ENCODE results near the gene HOATZ. TPM values are rescaled to one million over a fixed set of nuclear protein-coding genes. Genes with fewer than 3 reads are reported as not detected.

HOATZ gene
- total RNA-seq, 2 experiments from 2014 or later, result 0.37 TPM; not detected in 1

GRCh38 chr11:111566324-111566723 lies 51.7 kb downstream of the HOATZ start:
- DNase-seq, result no peak
- H3K36me3 Mint-ChIP-seq (ENCODE audit: low read depth), result peaks cover 5% of the 10 kb centered on the region
- H3K27me3 Mint-ChIP-seq (ENCODE audit: low read depth), result peaks cover 9% of the 10 kb centered on the region
- ChIA-PET POLR2A (no interaction called here), CTCF (interaction anchor here (0.8 to 2.7 kb wide), 10 partner anchors 18 to 418 kb away, joined by 3 to 11 read pairs (median 4); partner anchors contain the start of gene LAYN)
- no peak overlapping the region for H3K27ac Mint-ChIP-seq
- H3K9me3 Mint-ChIP-seq (ENCODE audit: insufficient read depth), result no peaks in the 10 kb centered on the region
- ATAC-seq, result no peak
- no peak overlapping the region for H3K4me3 Mint-ChIP-seq
- H3K4me1 Mint-ChIP-seq (ENCODE audit: low read depth), result no peaks in the 10 kb centered on the region

GRCh38 chr11:111569476-111569875 lies 54.9 kb downstream of the HOATZ start:
- ChIA-PET POLR2A (no interaction called here), CTCF (interaction anchor here (1.4 kb wide), 1 partner anchor 114 kb away, joined by 3 read pairs; no protein-coding TSS in a partner anchor)
- Mint-ChIP-seq H3K27ac (no peak overlapping the region), H3K4me3 (no peak overlapping the region), H3K36me3 (ENCODE audit: low read depth) (no peaks in the 10 kb centered on the region), H3K9me3 (ENCODE audit: insufficient read depth) (no peaks in the 10 kb centered on the region), H3K27me3 (ENCODE audit: low read depth) (peaks cover 9% of the 10 kb centered on the region), H3K4me1 (ENCODE audit: low read depth) (no peaks in the 10 kb centered on the region)
- DNase-seq, result no peak
- no peak for ATAC-seq

- peaks cover 4% of the 10 kb centered on the region for H3K4me1 Mint-ChIP-seq (ENCODE audit: low read depth)
- no peaks in the 10 kb centered on the region for H3K36me3 Mint-ChIP-seq (ENCODE audit: low read depth)
- H3K9me3 Mint-ChIP-seq (ENCODE audit: insufficient read depth), result no peaks in the 10 kb centered on the region
- H3K4me3 Mint-ChIP-seq, result no peak overlapping the region
- ATAC-seq (no peak), DNase-seq (no peak)
- ChIA-PET CTCF (interaction anchor here (0.9 to 1.4 kb wide), 2 partner anchors 116 to 207 kb away, joined by 3 read pairs; no protein-coding TSS in a partner anchor), POLR2A (no interaction called here)
- no peak overlapping the region for H3K27ac Mint-ChIP-seq
- peaks cover 11% of the 10 kb centered on the region for H3K27me3 Mint-ChIP-seq (ENCODE audit: low read depth)
These were observed 56.2 kb downstream of the HOATZ start for GRCh38 chr11:111570796-111571195.

GRCh38 chr11:111571829-111572501 lies 57.4 kb downstream of the HOATZ start:
- no peak overlapping the region for H3K4me3 Mint-ChIP-seq
- peaks cover 4% of the 10 kb centered on the region for H3K4me1 Mint-ChIP-seq (ENCODE audit: low read depth)
- no peak for ATAC-seq
- H3K9me3 Mint-ChIP-seq (ENCODE audit: insufficient read depth), result no peaks in the 10 kb centered on the region
- peaks cover 13% of the 10 kb centered on the region for H3K27me3 Mint-ChIP-seq (ENCODE audit: low read depth)
- no peaks in the 10 kb centered on the region for H3K36me3 Mint-ChIP-seq (ENCODE audit: low read depth)
- POLR2A ChIA-PET, result no interaction called here
- CTCF ChIA-PET, result interaction anchor here (2.2 kb wide), 1 partner anchor 8 kb away, joined by 5 read pairs; no protein-coding TSS in a partner anchor
- DNase-seq, result no peak
- no peak overlapping the region for H3K27ac Mint-ChIP-seq

GRCh38 chr11:111572581-111572980 lies 58.0 kb downstream of the HOATZ start:
- ChIA-PET POLR2A (no interaction called here), CTCF (interaction anchor here (1.4 to 2.2 kb wide), 2 partner anchors 8 to 15 kb away, joined by 4 to 5 read pairs; no protein-coding TSS in a partner anchor)
- no peaks in the 10 kb centered on the region for H3K9me3 Mint-ChIP-seq (ENCODE audit: insufficient read depth)

GRCh38 chr11:111573821-111574249 lies 59.3 kb downstream of the HOATZ start:
- no peak for DNase-seq
- ChIA-PET CTCF (interaction anchor here (1.2 to 2.2 kb wide), 3 partner anchors 9 to 119 kb away, joined by 4 to 5 read pairs (median 5); no protein-coding TSS in a partner anchor), POLR2A (no interaction called here)
- Mint-ChIP-seq H3K36me3 (ENCODE audit: low read depth) (no peaks in the 10 kb centered on the region), H3K27ac (no peak overlapping the region), H3K27me3 (ENCODE audit: low read depth) (peaks cover 13% of the 10 kb centered on the region), H3K4me1 (ENCODE audit: low read depth) (peaks cover 4% of the 10 kb centered on the region), H3K4me3 (no peak overlapping the region), H3K9me3 (ENCODE audit: insufficient read depth) (no peaks in the 10 kb centered on the region)
- no peak for ATAC-seq

More at GRCh38 chr11:111572581-111572980, 58.0 kb downstream of the HOATZ start:
- no peak overlapping the region for H3K4me3 Mint-ChIP-seq
- H3K36me3 Mint-ChIP-seq (ENCODE audit: low read depth), result no peaks in the 10 kb centered on the region
- H3K4me1 Mint-ChIP-seq (ENCODE audit: low read depth), result peaks cover 4% of the 10 kb centered on the region
- no peak overlapping the region for H3K27ac Mint-ChIP-seq
- DNase-seq (no peak), ATAC-seq (no peak)
- peaks cover 13% of the 10 kb centered on the region for H3K27me3 Mint-ChIP-seq (ENCODE audit: low read depth)

- Mint-ChIP-seq H3K27me3 (ENCODE audit: low read depth) (peaks cover 13% of the 10 kb centered on the region), H3K4me3 (peak overlapping the region; percentile 26), H3K27ac (no peak overlapping the region), H3K9me3 (ENCODE audit: insufficient read depth) (no peaks in the 10 kb centered on the region), H3K36me3 (ENCODE audit: low read depth) (no peaks in the 10 kb centered on the region), H3K4me1 (ENCODE audit: low read depth) (peaks cover 4% of the 10 kb centered on the region)
- ATAC-seq (peak; percentile 58), DNase-seq (no peak)
- POLR2A ChIA-PET, result no interaction called here
- CTCF ChIA-PET, result interaction anchor here (1.2 to 2.2 kb wide), 2 partner anchors 10 to 120 kb away, joined by 5 read pairs; no protein-coding TSS in a partner anchor
These were observed 60.0 kb downstream of the HOATZ start for GRCh38 chr11:111574373-111575225.

- CTCF ChIA-PET, result no interaction called here
- DNase-seq (no peak), ATAC-seq (no peak)
- Mint-ChIP-seq H3K27me3 (ENCODE audit: low read depth) (peaks cover 7% of the 10 kb centered on the region), H3K27ac (no peak overlapping the region), H3K9me3 (ENCODE audit: insufficient read depth) (no peaks in the 10 kb centered on the region), H3K4me3 (no peak overlapping the region), H3K4me1 (ENCODE audit: low read depth) (peaks cover 6% of the 10 kb centered on the region), H3K36me3 (ENCODE audit: low read depth) (no peaks in the 10 kb centered on the region)
- POLR2A ChIA-PET, result no interaction called here
These were observed 61.2 kb downstream of the HOATZ start for GRCh38 chr11:111575740-111576139.

- Mint-ChIP-seq H3K27ac (no peak overlapping the region), H3K27me3 (ENCODE audit: low read depth) (peaks cover 4% of the 10 kb centered on the region), H3K4me1 (ENCODE audit: low read depth) (peaks cover 8% of the 10 kb centered on the region), H3K36me3 (ENCODE audit: low read depth) (no peaks in the 10 kb centered on the region), H3K4me3 (no peak overlapping the region), H3K9me3 (ENCODE audit: insufficient read depth) (no peaks in the 10 kb centered on the region)
- POLR2A ChIA-PET, result no interaction called here
- no peak for ATAC-seq
- CTCF ChIA-PET, result interaction anchor here (1.2 kb wide), 1 partner anchor 199 kb away, joined by 3 read pairs; no protein-coding TSS in a partner anchor
- no peak for DNase-seq
These were observed 63.2 kb downstream of the HOATZ start for GRCh38 chr11:111577821-111578220.

- POLR2A ChIA-PET, result no interaction called here
- no peaks in the 10 kb centered on the region for H3K9me3 Mint-ChIP-seq (ENCODE audit: insufficient read depth)
- H3K27me3 Mint-ChIP-seq (ENCODE audit: low read depth), result peaks cover 6% of the 10 kb centered on the region
- no peak for DNase-seq
- CTCF ChIA-PET, result interaction anchor here (0.7 to 1.3 kb wide), 2 partner anchors 196 to 266 kb away, joined by 3 to 4 read pairs; no protein-coding TSS in a partner anchor
- no peak overlapping the region for H3K27ac Mint-ChIP-seq
- H3K4me3 Mint-ChIP-seq, result no peak overlapping the region
- no peak for ATAC-seq
- H3K4me1 Mint-ChIP-seq (ENCODE audit: low read depth), result peaks cover 12% of the 10 kb centered on the region
- no peaks in the 10 kb centered on the region for H3K36me3 Mint-ChIP-seq (ENCODE audit: low read depth)
These were observed 66.8 kb downstream of the HOATZ start for GRCh38 chr11:111581341-111581740.

- DNase-seq (no peak), ATAC-seq (no peak)
- H3K4me3 Mint-ChIP-seq, result no peak overlapping the region
- ChIA-PET CTCF (interaction anchor here (0.7 to 2.0 kb wide), 5 partner anchors 23 to 265 kb away, joined by 3 to 7 read pairs (median 3); no protein-coding TSS in a partner anchor), POLR2A (no interaction called here)
- no peaks in the 10 kb centered on the region for H3K9me3 Mint-ChIP-seq (ENCODE audit: insufficient read depth)
- H3K36me3 Mint-ChIP-seq (ENCODE audit: low read depth), result no peaks in the 10 kb centered on the region
- H3K27me3 Mint-ChIP-seq (ENCODE audit: low read depth), result peaks cover 4% of the 10 kb centered on the region
- no peak overlapping the region for H3K27ac Mint-ChIP-seq
- H3K4me1 Mint-ChIP-seq (ENCODE audit: low read depth), result peaks cover 12% of the 10 kb centered on the region
These were observed 67.6 kb downstream of the HOATZ start for GRCh38 chr11:111582163-111582562.

Data from activated CD8-positive, alpha-beta T cell treated with anti-CD3 and anti-CD28 coated beads, Interleukin-2, amount 10 ng/mL, durations not matched to agents 7 days and 5 days (primary cell).